ENCODE data around the gene AP3M1. TPM values are rescaled to one million over a fixed set of nuclear protein-coding genes. Genes with fewer than 3 reads are reported as not detected.
A peak's percentile ranks its signal among the peaks of the same experiment; 100 is the strongest.

Gene AP3M1
- total RNA-seq, 1 experiment from 2014 or later: 68.3 TPM

DNA sequence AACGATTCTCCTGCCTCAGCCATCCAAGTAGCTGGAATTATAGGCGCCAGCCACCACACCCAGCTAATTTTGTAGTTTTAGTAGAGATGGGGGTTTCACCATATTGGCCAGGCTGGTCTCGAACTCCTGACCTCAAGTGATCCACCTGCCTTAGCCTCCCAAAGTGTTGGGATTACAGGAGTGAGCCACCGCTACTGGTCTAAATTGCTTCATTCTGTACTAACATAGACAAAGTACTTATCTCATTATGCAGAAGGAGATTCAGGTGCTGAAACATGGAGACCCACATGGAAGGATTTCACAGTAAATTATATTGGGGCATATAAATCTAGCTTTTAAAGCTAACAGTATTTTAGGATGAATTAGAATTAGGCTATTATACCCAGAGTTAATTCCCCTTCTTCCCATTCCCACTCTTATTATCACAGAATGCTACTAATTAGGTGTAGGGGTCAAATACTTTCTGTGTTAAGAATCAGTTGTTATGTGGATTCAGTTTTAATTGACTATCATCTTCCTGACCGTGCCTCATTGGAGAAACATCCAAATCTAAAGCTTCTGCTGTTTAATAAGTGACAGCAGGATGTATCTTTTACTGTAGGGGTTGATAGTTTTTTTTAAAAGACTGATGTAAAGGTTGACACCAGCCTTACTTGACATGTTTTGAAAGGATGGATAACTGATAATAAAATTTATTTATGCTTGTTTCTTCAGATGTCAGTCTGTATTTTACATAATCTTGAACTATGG lies 27.6 kb upstream of the AP3M1 start:
- CTCF ChIA-PET: no interaction called here

DNA sequence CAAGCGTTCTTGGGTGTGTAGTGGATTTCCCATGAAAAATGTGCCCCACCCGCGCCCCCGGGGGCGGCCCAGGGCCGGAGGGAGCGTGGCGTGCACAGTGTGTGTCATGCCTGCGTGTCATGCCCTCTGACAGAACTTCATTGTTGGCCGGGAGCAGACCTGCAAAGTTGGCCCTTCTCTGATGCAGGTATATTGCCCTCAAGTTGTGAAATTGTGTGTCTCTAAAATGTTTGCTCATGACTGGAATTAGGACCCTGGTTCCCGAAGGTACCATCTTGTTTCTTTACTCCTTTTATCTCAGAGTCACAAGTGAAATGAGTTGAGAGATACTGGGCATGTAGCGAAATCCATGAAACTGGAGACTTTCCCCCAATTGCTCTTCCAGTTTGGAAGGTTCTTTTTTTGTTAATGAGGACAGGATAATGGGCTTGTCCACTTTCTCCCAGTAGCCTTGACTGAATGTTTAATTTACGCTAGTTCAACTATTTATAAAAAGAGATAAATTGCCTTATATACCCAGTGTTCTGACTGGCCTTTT lies 26.6 kb upstream of the AP3M1 start:
- intact Hi-C loops (cut with micrococcal nuclease; ENCODE audit: unreplicated experiment): no loop called here
- peaks cover 34% of the 10 kb centered on the region for H3K4me1 ChIP-seq (ENCODE audit: insufficient read depth, low read length, poor library complexity, severe bottlenecking)
- H3K27ac ChIP-seq (ENCODE audit: low read depth, low read length, poor library complexity, severe bottlenecking): peak overlapping the region; percentile 69
- peak overlapping the region; percentile 68 for H3K4me3 ChIP-seq (ENCODE audit: low read depth, low read length, poor library complexity, severe bottlenecking)
- H3K9me3 ChIP-seq (ENCODE audit: low read depth, low read length, poor library complexity, severe bottlenecking): no peaks in the 10 kb centered on the region
- TSS peak; percentile 46 for BruUV-seq (replicated peaks)
- ChIA-PET CTCF (no interaction called here), POLR2A (ENCODE audit: low non-redundant PET) (no interaction called here)
- no peak for DNase-seq (ENCODE audit: low spot score)
- TF ChIP-seq EZH2 (IDR thresholded peaks at IDR 0.05; ENCODE audit: borderline replicate concordance, low read depth, low read length, poor library complexity, severe bottlenecking): no peak
- TF ChIP-seq, protein P1, sequence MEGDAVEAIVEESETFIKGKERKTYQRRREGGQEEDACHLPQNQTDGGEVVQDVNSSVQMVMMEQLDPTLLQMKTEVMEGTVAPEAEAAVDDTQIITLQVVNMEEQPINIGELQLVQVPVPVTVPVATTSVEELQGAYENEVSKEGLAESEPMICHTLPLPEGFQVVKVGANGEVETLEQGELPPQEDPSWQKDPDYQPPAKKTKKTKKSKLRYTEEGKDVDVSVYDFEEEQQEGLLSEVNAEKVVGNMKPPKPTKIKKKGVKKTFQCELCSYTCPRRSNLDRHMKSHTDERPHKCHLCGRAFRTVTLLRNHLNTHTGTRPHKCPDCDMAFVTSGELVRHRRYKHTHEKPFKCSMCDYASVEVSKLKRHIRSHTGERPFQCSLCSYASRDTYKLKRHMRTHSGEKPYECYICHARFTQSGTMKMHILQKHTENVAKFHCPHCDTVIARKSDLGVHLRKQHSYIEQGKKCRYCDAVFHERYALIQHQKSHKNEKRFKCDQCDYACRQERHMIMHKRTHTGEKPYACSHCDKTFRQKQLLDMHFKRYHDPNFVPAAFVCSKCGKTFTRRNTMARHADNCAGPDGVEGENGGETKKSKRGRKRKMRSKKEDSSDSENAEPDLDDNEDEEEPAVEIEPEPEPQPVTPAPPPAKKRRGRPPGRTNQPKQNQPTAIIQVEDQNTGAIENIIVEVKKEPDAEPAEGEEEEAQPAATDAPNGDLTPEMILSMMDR (conservative IDR thresholded peaks at IDR 0.05; ENCODE audit: low read depth, low read length): no peak
- no peaks in the 10 kb centered on the region for H3K27me3 ChIP-seq (replicated peaks; ENCODE audit: insufficient read depth, low read depth, low read length, poor library complexity)
- no peaks in the 10 kb centered on the region for H3K36me3 ChIP-seq (ENCODE audit: insufficient read depth, low read length, poor library complexity, severe bottlenecking)

More for the DNA sequence above, 27.6 kb upstream of the AP3M1 start:
- Histone ChIP-seq H3K4me3 (ENCODE audit: low read depth, low read length, poor library complexity, severe bottlenecking) (peak overlapping the region; percentile 7), H3K4me1 (ENCODE audit: insufficient read depth, low read length, poor library complexity, severe bottlenecking) (peaks cover 34% of the 10 kb centered on the region), H3K27ac (ENCODE audit: low read depth, low read length, poor library complexity, severe bottlenecking) (no peak overlapping the region), H3K27me3 (replicated peaks; ENCODE audit: insufficient read depth, low read depth, low read length, poor library complexity) (no peaks in the 10 kb centered on the region), H3K36me3 (ENCODE audit: insufficient read depth, low read length, poor library complexity, severe bottlenecking) (no peaks in the 10 kb centered on the region), H3K9me3 (ENCODE audit: low read depth, low read length, poor library complexity, severe bottlenecking) (no peaks in the 10 kb centered on the region)
- no TSS peak for BruUV-seq (replicated peaks)
- intact Hi-C loops (cut with micrococcal nuclease; ENCODE audit: unreplicated experiment): no loop called here
- no peak for TF ChIP-seq EZH2 (IDR thresholded peaks at IDR 0.05; ENCODE audit: borderline replicate concordance, low read depth, low read length, poor library complexity, severe bottlenecking)
- TF ChIP-seq, protein P1 (conservative IDR thresholded peaks at IDR 0.05; ENCODE audit: low read depth, low read length): no peak
- no peak for DNase-seq (ENCODE audit: low spot score)
- POLR2A ChIA-PET (ENCODE audit: low non-redundant PET): no interaction called here

DNA sequence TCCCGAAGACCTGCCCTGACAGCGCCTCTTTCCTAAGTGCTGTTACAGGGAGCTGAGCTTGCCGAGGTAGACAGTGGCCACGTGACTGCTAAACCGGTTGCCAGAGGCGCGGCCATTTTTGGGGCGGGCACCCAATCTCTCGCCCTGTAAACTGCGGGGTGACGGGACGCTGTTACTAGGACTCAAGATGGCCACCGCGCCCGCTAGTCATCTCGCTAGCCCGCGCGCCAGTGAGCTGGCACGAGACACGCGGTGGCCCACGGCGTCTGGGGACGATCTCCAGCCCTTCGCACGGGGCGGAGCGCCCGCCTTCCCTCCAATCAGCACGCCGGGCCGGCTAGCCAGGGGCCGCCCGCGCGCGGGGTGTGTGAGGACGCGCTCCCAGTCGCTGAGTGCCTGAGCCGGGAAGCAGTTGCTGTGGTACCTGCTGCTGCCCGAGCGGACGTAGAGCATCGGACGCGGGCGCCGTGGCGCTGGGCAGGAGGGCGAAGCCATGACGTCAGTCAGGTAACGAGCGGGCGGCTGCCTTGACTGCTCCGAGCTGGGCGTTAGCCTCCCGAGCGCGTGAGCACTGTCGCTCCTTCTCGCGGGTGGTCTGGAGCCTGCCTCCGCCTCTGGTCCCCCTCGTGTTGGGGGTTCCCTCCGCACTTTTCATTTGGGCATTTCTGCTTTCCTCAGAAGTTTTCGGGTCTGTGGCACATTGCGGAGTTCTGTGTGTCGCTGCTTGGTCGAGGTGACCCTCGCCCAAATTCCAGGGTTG lies 25.9 kb upstream of the AP3M1 start:
- CTCF ChIA-PET: no interaction called here
- no TSS peak for BruUV-seq (replicated peaks)
- Histone ChIP-seq H3K4me3 (ENCODE audit: low read depth, low read length, poor library complexity, severe bottlenecking) (peak overlapping the region; percentile 68), H3K9me3 (ENCODE audit: low read depth, low read length, poor library complexity, severe bottlenecking) (no peaks in the 10 kb centered on the region), H3K36me3 (ENCODE audit: insufficient read depth, low read length, poor library complexity, severe bottlenecking) (no peaks in the 10 kb centered on the region), H3K27ac (ENCODE audit: low read depth, low read length, poor library complexity, severe bottlenecking) (peak overlapping the region; percentile 69), H3K27me3 (replicated peaks; ENCODE audit: insufficient read depth, low read depth, low read length, poor library complexity) (no peaks in the 10 kb centered on the region), H3K4me1 (ENCODE audit: insufficient read depth, low read length, poor library complexity, severe bottlenecking) (peaks cover 30% of the 10 kb centered on the region)
- TF ChIP-seq EZH2 (IDR thresholded peaks at IDR 0.05; ENCODE audit: borderline replicate concordance, low read depth, low read length, poor library complexity, severe bottlenecking): no peak
- TF ChIP-seq, protein P1 (conservative IDR thresholded peaks at IDR 0.05; ENCODE audit: low read depth, low read length): no peak
- POLR2A ChIA-PET (ENCODE audit: low non-redundant PET): interaction anchor here (0.7 to 0.9 kb wide), 2 partner anchors 23 to 287 kb away, joined by 5 read pairs; no protein-coding TSS in a partner anchor
- intact Hi-C loops (cut with micrococcal nuclease; ENCODE audit: unreplicated experiment): no loop called here
- peak; percentile 99 for DNase-seq (ENCODE audit: low spot score)

Data from A673 (cell line).